ENCODE data around the gene MEF2B. TPM values are rescaled to one million over a fixed set of nuclear protein-coding genes. Genes with fewer than 3 reads are reported as not detected.

MEF2B gene
- total RNA-seq: not detected

- no peak for TF ChIP-seq POLR2AphosphoS5 (IDR thresholded peaks at IDR 0.05)
- no peak for TF ChIP-seq CTCF (IDR thresholded peaks at IDR 0.05)
- no peak for TF ChIP-seq POLR2A (IDR thresholded peaks at IDR 0.05)
- TF ChIP-seq EP300 (IDR thresholded peaks at IDR 0.05): no peak
Measured at GRCh38 chr19:19170053-19170872, at the start of gene MEF2B. Gene MEF2B (minus strand): TSS chr19:19170263. CDS start chr19:19150735, 19,528 bp downstream.

GRCh38 chr19:19218911-19219310 lies 48.8 kb upstream of the MEF2B start:
- no peaks in the 10 kb centered on the region for H3K4me1 ChIP-seq
- no peak overlapping the region for H3K4me3 ChIP-seq
- peaks cover 0 to 9% (median 0%) of the 10 kb centered on the region in 3 donors for H3K9me3 ChIP-seq
- WGBS, 2 donors (ENCODE audit: low coverage in 1 of 2): 100% methylated on average over 2 of the region's 21 CpGs; no CpG with 5 or more reads in 1 of the 2 donors
- no peak for ATAC-seq
- H3K27ac ChIP-seq: no peak overlapping the region
- no peaks in the 10 kb centered on the region for H3K36me3 ChIP-seq
- TF ChIP-seq POLR2AphosphoS5 (IDR thresholded peaks at IDR 0.05): no peak
- TF ChIP-seq EP300 (IDR thresholded peaks at IDR 0.05): no peak
- no peak for TF ChIP-seq CTCF (IDR thresholded peaks at IDR 0.05)
- no peak for TF ChIP-seq POLR2A (IDR thresholded peaks at IDR 0.05)
- H3K27me3 ChIP-seq: peaks cover 79% of the 10 kb centered on the region

More at GRCh38 chr19:19170053-19170872, at the start of gene MEF2B:
- Histone ChIP-seq H3K4me1 (peaks cover 0 to 26% (median 0%) of the 10 kb centered on the region in 3 donors), H3K36me3 (peaks cover 0 to 10% of the 10 kb centered on the region in 2 donors), H3K27ac (no peak within 1 kb of the TSS), H3K4me3 (peak within 1 kb of the TSS in 1 of 2 donors; percentile 35), H3K27me3 (peaks cover 24% of the 10 kb centered on the region), H3K9me3 (no peaks in the 10 kb centered on the region)
- 19 to 21% methylated on average over 8 to 10 of the region's 56 CpGs for WGBS, 2 donors (ENCODE audit: low coverage in 1 of 2)
- ATAC-seq: peak; percentile 83

- TF ChIP-seq CTCF (IDR thresholded peaks at IDR 0.05) (no peak), POLR2AphosphoS5 (IDR thresholded peaks at IDR 0.05) (no peak), POLR2A (IDR thresholded peaks at IDR 0.05) (no peak), EP300 (IDR thresholded peaks at IDR 0.05) (no peak)
- 46 to 60% methylated on average over 4 of the region's 4 CpGs for WGBS, 2 donors (ENCODE audit: low coverage in 1 of 2)
- H3K9me3 ChIP-seq: peaks cover 0 to 9% (median 0%) of the 10 kb centered on the region in 3 donors
- H3K36me3 ChIP-seq: no peaks in the 10 kb centered on the region
- H3K4me3 ChIP-seq: no peak overlapping the region
- H3K27ac ChIP-seq: no peak overlapping the region
- peaks cover 79% of the 10 kb centered on the region for H3K27me3 ChIP-seq
- H3K4me1 ChIP-seq: no peaks in the 10 kb centered on the region
- ATAC-seq: no peak
Measured at GRCh38 chr19:19217099-19217498, 47.0 kb upstream of the MEF2B start.

- ATAC-seq: no peak
- WGBS, 2 donors (ENCODE audit: low coverage in 1 of 2): 67% methylated on average over 3 of the region's 4 CpGs; no CpG with 5 or more reads in 1 of the 2 donors
- Histone ChIP-seq H3K9me3 (peaks cover 0 to 9% (median 0%) of the 10 kb centered on the region in 3 donors), H3K4me1 (no peaks in the 10 kb centered on the region), H3K27ac (no peak overlapping the region), H3K36me3 (no peaks in the 10 kb centered on the region), H3K4me3 (no peak overlapping the region), H3K27me3 (peaks cover 80% of the 10 kb centered on the region)
- TF ChIP-seq CTCF (IDR thresholded peaks at IDR 0.05) (no peak), POLR2A (IDR thresholded peaks at IDR 0.05) (no peak)
Measured at GRCh38 chr19:19215792-19216191, 45.7 kb upstream of the MEF2B start.

- no peak overlapping the region for H3K4me3 ChIP-seq
- TF ChIP-seq CTCF (IDR thresholded peaks at IDR 0.05) (no peak), POLR2AphosphoS5 (IDR thresholded peaks at IDR 0.05) (no peak), EP300 (IDR thresholded peaks at IDR 0.05) (no peak), POLR2A (IDR thresholded peaks at IDR 0.05) (no peak)
- peaks cover 89% of the 10 kb centered on the region for H3K27me3 ChIP-seq
- H3K27ac ChIP-seq: no peak overlapping the region
- 0% methylated on average over 2 to 5 of the region's 8 CpGs for WGBS, 2 donors (ENCODE audit: low coverage in 1 of 2)
- no peaks in the 10 kb centered on the region for H3K36me3 ChIP-seq
- no peak for ATAC-seq
- H3K4me1 ChIP-seq: no peaks in the 10 kb centered on the region
- H3K9me3 ChIP-seq: peaks cover 0 to 9% (median 0%) of the 10 kb centered on the region in 3 donors
Measured at GRCh38 chr19:19214892-19215291, 44.8 kb upstream of the MEF2B start.

Measured in gastroesophageal sphincter (tissue), 4 donors.